ENCODE measurements around the gene CCP110. TPM values are rescaled to one million over a fixed set of nuclear protein-coding genes. Genes with fewer than 3 reads are reported as not detected.
A peak's percentile ranks its signal among the peaks of the same experiment; 100 is the strongest.

Gene CCP110
- total and polyA plus RNA-seq, 2 of the 13 experiments (the other 11 are each of a cell fraction or from before 2014, with no cell fraction given) = 10.0 to 11.1 TPM

DNA sequence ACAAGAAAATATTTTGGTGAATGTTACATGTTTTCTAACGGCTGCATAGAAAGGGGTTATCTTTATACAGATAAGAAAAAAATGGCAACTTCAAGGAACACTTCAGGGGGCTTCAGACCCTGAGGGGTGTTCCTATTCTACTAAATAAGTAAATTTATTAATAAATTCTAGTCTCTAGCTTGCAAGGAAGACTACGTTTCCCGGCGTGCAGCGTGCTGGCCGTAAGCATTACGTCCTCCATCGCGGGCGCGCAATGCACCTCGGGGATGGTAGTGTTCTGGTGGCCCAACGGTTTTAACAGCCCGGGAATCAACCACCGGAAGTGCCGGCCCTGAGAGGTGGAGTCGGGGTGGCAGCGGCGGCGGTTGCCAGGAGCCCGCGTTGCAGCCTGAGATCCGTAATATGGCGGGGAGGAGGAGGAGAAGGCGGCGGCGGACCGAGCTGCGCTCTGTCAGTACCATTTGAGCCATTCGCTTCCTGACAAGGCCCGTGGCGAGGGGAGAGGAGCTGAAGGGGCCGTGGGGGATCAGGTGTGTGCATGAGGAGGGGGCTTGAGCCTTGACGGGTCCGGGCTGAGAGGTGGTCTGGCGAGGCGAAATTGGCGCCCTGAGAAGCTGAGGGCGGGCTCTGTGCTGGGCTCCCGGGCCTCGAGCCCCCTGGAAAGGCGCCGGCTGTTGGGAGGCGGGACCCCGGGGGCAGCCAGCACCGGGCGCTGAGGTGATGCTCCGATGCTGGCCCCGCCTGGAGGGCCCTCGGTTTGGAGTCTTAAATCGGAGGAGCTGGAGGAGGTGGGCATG is at the start of gene CCP110 (continued):
- TF ChIP-seq, protein P1, sequence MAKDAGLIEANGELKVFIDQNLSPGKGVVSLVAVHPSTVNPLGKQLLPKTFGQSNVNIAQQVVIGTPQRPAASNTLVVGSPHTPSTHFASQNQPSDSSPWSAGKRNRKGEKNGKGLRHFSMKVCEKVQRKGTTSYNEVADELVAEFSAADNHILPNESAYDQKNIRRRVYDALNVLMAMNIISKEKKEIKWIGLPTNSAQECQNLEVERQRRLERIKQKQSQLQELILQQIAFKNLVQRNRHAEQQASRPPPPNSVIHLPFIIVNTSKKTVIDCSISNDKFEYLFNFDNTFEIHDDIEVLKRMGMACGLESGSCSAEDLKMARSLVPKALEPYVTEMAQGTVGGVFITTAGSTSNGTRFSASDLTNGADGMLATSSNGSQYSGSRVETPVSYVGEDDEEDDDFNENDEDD (CRISPR knock-in tag; IDR thresholded peaks at IDR 0.05; ENCODE audit: borderline replicate concordance) = peak; percentile 92
- TF ChIP-seq ARNT2 (CRISPR knock-in tag; IDR thresholded peaks at IDR 0.05; ENCODE audit: low read depth) (peak; percentile 52; the same call in 1 of the 2 replicates), KLF13 (CRISPR knock-in tag; IDR thresholded peaks at IDR 0.05) (no peak), ZNF17 (CRISPR knock-in tag; IDR thresholded peaks at IDR 0.05) (no peak), KAT2B (IDR thresholded peaks at IDR 0.05; ENCODE audit: borderline replicate concordance, low read depth, low read length) (no peak), NFE2L1 (CRISPR knock-in tag; IDR thresholded peaks at IDR 0.05; ENCODE audit: borderline replicate concordance) (no peak), ZNF549 (CRISPR knock-in tag; IDR thresholded peaks at IDR 0.05) (no peak), ZNF205 (CRISPR knock-in tag; IDR thresholded peaks at IDR 0.05) (peak; percentile 31; the same call in 1 of the 2 replicates), BCL6 (CRISPR knock-in tag; IDR thresholded peaks at IDR 0.05) (no peak), ZSCAN12 (CRISPR knock-in tag; IDR thresholded peaks at IDR 0.05) (no peak), HNRNPUL1 (IDR thresholded peaks at IDR 0.05; ENCODE audit: low read depth, low read length) (no peak), YEATS2 (CRISPR knock-in tag; IDR thresholded peaks at IDR 0.05; ENCODE audit: borderline replicate concordance) (peak; percentile 75), ARHGAP35 (CRISPR knock-in tag; IDR thresholded peaks at IDR 0.05; ENCODE audit: borderline replicate concordance) (peak; percentile 52; the same call in 1 of the 2 replicates), SNAI1 (CRISPR knock-in tag; IDR thresholded peaks at IDR 0.05; ENCODE audit: borderline replicate concordance) (peak; percentile 49; the same call in 1 of the 2 replicates), ZNF570 (CRISPR knock-in tag; IDR thresholded peaks at IDR 0.05; ENCODE audit: borderline replicate concordance) (0 out of 2 replicates have a peak, but pooled peaks have one; percentile 55), EED (CRISPR knock-in tag; IDR thresholded peaks at IDR 0.05) (peak; percentile 84; the same call in 1 of the 2 replicates), RORA (CRISPR knock-in tag; IDR thresholded peaks at IDR 0.05) (no peak), HNF4G (IDR thresholded peaks at IDR 0.05; ENCODE audit: borderline replicate concordance, low read depth, low read length) (no peak), HNF4G (CRISPR knock-in tag; IDR thresholded peaks at IDR 0.05; ENCODE audit: borderline replicate concordance, low read depth) (no peak), TAF15 (IDR thresholded peaks at IDR 0.05; ENCODE audit: low read depth, low read length, poor library complexity, severe bottlenecking) (peak; percentile 81)
- TF ChIP-seq, protein P2, sequence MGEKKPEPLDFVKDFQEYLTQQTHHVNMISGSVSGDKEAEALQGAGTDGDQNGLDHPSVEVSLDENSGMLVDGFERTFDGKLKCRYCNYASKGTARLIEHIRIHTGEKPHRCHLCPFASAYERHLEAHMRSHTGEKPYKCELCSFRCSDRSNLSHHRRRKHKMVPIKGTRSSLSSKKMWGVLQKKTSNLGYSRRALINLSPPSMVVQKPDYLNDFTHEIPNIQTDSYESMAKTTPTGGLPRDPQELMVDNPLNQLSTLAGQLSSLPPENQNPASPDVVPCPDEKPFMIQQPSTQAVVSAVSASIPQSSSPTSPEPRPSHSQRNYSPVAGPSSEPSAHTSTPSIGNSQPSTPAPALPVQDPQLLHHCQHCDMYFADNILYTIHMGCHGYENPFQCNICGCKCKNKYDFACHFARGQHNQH (CRISPR knock-in tag; IDR thresholded peaks at IDR 0.05) = peak; percentile 67; the same call in 1 of the 2 replicates
- TF ChIP-seq, protein P3, sequence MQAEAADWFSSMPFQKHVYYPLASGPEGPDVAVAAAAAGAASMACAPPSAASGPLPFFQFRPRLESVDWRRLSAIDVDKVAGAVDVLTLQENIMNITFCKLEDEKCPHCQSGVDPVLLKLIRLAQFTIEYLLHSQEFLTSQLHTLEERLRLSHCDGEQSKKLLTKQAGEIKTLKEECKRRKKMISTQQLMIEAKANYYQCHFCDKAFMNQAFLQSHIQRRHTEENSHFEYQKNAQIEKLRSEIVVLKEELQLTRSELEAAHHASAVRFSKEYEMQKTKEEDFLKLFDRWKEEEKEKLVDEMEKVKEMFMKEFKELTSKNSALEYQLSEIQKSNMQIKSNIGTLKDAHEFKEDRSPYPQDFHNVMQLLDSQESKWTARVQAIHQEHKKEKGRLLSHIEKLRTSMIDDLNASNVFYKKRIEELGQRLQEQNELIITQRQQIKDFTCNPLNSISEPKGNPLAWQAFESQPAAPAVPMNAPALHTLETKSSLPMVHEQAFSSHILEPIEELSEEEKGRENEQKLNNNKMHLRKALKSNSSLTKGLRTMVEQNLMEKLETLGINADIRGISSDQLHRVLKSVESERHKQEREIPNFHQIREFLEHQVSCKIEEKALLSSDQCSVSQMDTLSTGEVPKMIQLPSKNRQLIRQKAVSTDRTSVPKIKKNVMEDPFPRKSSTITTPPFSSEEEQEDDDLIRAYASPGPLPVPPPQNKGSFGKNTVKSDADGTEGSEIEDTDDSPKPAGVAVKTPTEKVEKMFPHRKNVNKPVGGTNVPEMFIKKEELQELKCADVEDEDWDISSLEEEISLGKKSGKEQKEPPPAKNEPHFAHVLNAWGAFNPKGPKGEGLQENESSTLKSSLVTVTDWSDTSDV (CRISPR knock-in tag; IDR thresholded peaks at IDR 0.05) = no peak
